HEK293T (cell line): ENCODE data around the gene FZR1.

ENCODE experiments used
- BHLHE40 ChIP-seq: fragments of 450-650 bp; IDR thresholded peaks from 2 replicates; pipeline ENCODE4 v1.6.1; 2016; ENCODE audit warnings: mild to moderate bottlenecking, moderate library complexity, borderline replicate concordance
- FOXA1 ChIP-seq: fragments of 450-650 bp; IDR thresholded peaks from 2 replicates; pipeline ENCODE4 v1.6.1; 2016; ENCODE audit warnings: mild to moderate bottlenecking
- FOXK2 ChIP-seq: fragments of 450-650 bp; IDR thresholded peaks from 2 replicates; pipeline ENCODE4 v1.6.1; 2016; ENCODE audit warnings: mild to moderate bottlenecking
- FOXM1 ChIP-seq: fragments of 450-650 bp; IDR thresholded peaks from 2 replicates; pipeline ENCODE4 v1.6.1; 2017; ENCODE audit warnings: mild to moderate bottlenecking, borderline replicate concordance
- SP1 ChIP-seq: fragments of 450-650 bp; IDR thresholded peaks from 2 replicates; pipeline ENCODE4 v1.6.1; 2017
- SUZ12 ChIP-seq: fragments of 450-650 bp; IDR thresholded peaks from 2 replicates; pipeline ENCODE4 v1.6.1; 2016; ENCODE audit warnings: mild to moderate bottlenecking
- ZNF384 ChIP-seq: fragments of 450-650 bp; IDR thresholded peaks from 2 replicates; pipeline ENCODE4 v1.6.1; 2016
- TF ChIP-seq, protein P1 (sequence below): fragments of 450-650 bp; IDR thresholded peaks from 2 replicates; pipeline ENCODE4 v1.6.1; 2016

- TF ChIP-seq ZNF384 = no peak
- TF ChIP-seq, protein P1, sequence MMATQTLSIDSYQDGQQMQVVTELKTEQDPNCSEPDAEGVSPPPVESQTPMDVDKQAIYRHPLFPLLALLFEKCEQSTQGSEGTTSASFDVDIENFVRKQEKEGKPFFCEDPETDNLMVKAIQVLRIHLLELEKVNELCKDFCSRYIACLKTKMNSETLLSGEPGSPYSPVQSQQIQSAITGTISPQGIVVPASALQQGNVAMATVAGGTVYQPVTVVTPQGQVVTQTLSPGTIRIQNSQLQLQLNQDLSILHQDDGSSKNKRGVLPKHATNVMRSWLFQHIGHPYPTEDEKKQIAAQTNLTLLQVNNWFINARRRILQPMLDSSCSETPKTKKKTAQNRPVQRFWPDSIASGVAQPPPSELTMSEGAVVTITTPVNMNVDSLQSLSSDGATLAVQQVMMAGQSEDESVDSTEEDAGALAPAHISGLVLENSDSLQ = no peak
- TF ChIP-seq SUZ12 = no peak
- no peak for TF ChIP-seq SP1
- no peak for TF ChIP-seq FOXM1
- TF ChIP-seq FOXK2 = no peak
- TF ChIP-seq FOXA1 = no peak
- no peak for TF ChIP-seq BHLHE40
Observed at GRCh38 chr19:3533033-3533432, 26.9 kb downstream of the FZR1 start.
